Activated gamma-delta T cell treated with anti-CD3 and anti-CD28 coated beads, Interleukin-2, amount 50 U/mL, for 16 hours (primary cell): Measurements from ENCODE around the gene ELAVL4.

Source experiments
- DNase-seq: peaks from one replicate; pipeline ENCODE4 v3.0.0-alpha.2; 2020; ENCODE audit warnings: low read depth

The ELAVL4 gene

DNA sequence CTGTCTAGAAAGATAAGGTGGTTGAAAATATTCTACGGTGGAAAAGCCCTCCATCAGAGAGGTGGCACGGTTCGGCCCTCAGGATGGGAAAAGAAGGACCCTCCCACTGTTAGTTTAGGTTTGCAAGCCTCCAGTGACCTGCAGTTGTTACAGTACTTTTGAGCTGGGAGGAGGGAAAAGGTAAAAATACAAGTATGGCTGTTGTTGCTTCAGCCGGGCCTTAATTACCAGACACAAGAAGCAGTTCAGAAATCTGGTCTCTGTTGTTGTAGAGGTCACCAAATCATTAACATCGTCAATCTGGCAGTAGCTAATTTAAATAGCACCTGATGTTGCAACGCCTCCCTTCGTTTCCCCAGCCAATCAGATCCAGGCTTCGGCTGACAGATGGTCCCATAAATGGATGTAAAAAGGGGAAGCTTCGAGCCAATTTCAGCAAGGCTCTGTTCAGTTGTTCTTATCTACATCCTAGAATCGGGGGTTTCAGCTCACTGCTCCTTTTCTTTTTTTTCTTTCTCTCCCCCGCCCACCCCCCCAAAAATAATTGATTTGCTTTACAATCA is at the start of gene ELAVL4:
Gene ELAVL4 (plus strand): TSS at position 424 of the 563 bp plus-strand sequence. CDS start 270 bp downstream, outside the sequence.
- DNase-seq, result no peak

GRCh38 chr1:50060279-50060678 is 48.4 kb upstream of the ELAVL4 start:
- DNase-seq, result no peak

DNA sequence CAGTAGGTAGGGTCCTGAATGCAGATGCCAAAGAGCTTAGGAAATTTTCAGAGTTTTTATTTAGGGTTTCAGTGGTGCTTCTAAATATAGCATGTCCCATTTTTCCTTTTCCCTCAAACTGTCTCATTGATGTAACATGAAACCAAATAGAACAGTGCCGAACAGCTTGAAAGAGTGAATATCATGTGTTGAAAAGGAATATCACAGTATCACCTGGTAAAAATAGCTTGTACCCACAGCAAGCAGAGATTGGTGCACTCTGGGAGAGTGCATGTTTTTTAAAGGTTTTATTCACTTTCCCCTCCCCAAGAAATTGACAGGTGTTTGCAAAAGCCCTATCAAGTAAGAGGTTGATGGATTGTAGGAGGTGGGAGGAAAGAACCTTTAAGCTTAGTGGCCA is 41.9 kb upstream of the ELAVL4 start:
- no peak for DNase-seq

DNA sequence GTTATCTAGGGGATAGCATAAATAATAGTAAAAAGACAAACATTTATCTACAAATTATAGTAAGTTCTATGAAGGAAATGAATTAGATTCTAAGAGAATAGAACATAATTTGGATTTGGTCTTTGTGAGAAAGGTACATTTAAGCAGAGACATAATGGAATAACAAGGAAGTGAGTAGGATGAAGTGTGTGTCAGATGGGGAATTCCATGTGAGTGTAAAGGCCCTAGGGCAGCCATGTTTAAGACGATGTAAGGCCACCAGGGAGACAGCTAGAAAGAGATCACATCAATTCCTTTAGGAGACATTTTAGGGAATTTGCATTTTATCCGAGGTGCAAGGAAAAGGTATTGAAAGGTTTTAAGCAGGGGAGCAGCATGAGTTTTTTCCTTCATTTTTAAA is 33.8 kb upstream of the ELAVL4 start:
- DNase-seq, result no peak

GRCh38 chr1:50077273-50077672 is 31.4 kb upstream of the ELAVL4 start:
- no peak for DNase-seq

DNA sequence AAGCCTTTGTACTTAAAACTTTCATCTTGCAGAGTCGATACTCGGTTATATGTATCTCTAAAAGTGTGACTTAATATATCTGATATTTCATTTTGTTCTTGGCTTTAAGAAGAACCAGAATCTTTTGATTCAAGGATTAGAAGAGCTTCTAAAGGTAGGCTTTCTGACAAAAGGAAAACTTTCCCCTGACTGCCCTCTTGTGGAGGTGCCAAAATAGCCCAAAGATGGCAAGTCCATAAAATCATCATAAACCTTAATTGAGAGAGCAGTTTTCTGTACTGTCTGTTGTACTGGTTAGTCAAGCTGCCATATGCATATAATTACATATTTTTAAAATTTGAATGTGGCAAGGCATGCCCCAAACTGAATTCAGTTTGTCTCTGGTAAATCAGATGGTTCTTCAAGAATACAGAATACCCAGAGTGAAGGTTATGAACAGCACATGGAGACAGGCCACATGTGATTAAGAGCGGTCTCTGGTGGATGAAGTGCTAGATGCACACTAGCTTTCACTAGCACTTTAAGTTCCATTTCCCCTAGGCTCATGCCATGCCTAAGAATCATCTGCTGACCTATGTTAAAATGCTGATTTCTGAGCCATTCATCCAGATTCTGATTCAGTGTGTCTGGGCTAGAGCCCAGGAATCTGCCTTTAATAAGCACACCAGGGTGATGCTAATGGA is 27.7 kb upstream of the ELAVL4 start:
- DNase-seq, result no peak

GRCh38 chr1:50084389-50084788 is 24.3 kb upstream of the ELAVL4 start:
- DNase-seq, result no peak

GRCh38 chr1:50091068-50091467 is 17.7 kb upstream of the ELAVL4 start:
- DNase-seq, result no peak

DNA sequence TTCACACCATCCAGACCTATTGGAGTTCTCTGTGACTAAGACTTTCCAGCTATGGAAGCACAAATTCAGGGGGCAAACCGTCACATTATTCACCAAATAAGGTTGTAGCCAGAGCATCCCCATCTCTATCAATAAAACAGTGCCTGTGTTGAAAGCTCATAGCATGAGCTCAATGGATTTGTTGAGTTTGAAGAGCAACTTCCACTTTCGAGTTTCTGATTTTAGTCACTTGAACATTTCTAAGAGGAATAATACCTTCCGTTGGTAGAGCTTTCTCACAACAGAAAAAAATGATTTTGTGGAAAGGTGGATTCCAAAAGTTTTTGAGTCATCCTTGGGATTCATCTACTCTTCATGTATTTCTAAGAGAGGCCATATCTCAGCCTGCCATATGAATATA is 13.0 kb upstream of the ELAVL4 start:
- DNase-seq, result no peak

DNA sequence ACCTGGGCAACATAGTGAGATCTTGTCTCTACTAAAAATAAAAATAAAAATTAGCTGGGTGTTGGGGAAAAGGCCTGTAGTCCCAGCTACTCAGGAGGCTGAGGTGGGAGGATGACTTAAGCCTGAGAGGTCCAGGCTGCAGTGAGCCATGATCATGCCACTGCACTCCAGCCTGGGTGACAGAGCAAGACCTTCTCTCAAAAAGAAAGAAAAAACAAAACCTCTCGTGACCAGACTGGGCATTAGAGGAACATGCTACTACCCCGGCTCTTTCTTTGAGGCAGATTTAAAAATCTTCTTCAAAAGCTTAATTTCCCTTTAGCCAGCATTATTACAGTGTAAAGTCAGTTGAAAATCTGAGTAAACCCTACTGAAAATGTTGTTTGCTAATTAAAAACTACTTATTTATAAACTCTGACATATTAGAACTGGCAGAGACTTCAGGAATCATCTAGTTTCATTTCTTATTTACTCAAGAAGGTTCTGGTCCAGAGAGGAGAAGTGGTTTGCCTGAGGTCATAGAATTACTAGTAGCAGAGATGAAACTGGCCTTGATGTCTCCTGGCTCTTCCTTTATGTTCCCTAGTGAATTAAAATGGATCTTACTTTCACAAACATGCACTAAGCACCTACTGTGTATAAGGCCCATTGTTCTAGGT is 11.6 kb upstream of the ELAVL4 start:
- DNase-seq, result no peak

GRCh38 chr1:50097791-50098190 is 10.9 kb upstream of the ELAVL4 start:
- no peak for DNase-seq

DNA sequence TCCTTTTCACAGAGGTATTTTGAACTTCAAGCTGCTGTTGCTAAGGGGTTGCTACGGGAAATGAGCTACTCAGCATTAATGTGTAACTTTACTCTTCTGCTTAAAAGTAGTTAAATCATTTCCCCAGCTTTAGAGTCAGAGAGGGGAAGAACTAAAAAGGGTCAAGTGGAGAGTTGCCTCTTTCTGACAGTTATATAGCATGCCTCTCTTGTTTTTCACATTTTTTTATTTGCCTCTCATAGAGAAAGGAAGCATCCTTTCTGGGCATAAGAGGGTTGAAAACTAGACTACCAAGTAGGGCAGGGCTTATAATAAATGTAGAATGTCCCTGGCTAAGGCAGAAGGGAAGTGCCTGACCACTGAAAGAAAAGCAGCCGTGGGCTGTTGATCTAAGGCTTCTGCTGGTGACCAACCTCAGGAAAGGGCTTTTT is 10.1 kb upstream of the ELAVL4 start:
- DNase-seq, result no peak

DNA sequence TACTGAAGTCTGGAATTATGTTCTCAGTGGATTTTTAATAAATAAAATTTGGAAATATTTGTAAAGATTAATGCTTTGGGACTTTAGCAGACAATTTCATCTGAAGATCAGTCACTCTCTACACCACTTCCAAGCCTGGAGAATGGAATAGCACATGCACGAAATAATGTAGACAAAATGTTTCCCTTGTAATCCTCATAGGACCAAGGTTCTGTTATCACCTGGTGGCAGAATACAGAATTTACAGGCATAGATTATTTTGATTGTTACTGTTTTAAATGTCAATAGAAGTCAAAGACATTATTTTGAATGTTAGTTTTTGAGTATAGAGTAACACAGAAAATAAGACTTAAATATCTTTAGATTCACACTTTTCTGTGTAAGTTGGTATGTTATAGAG is 9.1 kb upstream of the ELAVL4 start:
- DNase-seq, result no peak

GRCh38 chr1:50103615-50104081 is 5.1 kb upstream of the ELAVL4 start:
- no peak for DNase-seq

GRCh38 chr1:50105433-50105832 is 3.3 kb upstream of the ELAVL4 start:
- no peak for DNase-seq

DNA sequence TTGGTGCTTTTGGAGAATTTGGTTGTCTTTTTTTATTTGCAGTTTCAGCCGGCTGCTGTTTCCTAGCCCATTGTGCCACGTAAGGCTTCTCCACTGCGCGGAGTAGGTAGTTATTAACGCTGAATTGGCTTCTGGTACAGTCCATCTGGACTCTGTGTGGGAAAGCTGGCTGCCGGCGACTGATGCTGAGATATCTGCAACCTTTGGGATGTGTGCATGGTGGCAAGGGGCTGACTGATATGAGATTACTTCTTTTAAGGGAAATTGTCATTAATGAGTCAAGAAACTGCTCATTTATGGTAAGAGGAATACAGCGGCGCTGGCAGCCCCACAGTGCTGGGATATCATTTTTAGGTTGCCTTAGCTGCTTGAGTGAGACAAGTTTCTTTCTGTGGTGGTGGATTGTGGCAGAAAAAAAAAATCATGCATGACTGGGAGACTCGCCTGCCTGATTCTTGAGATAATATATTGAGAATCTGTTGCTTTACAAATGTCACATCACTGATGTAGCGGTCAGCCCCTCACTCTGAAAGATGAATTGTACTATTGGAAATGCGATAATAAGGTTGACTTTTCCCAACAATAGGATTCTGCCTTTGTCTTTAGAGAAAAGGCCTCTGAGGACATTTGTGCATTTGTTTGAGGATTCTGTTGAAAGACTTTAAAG is 2.5 kb upstream of the ELAVL4 start:
- DNase-seq, result no peak

GRCh38 chr1:50109116-50109515 is 396 bp downstream of the ELAVL4 start:
- no peak for DNase-seq

- DNase-seq, result no peak
Measured at GRCh38 chr1:50109647-50110075, 941 bp downstream of the ELAVL4 start.

- no peak for DNase-seq
Measured at GRCh38 chr1:50110151-50110550, 1.4 kb downstream of the ELAVL4 start.

DNA sequence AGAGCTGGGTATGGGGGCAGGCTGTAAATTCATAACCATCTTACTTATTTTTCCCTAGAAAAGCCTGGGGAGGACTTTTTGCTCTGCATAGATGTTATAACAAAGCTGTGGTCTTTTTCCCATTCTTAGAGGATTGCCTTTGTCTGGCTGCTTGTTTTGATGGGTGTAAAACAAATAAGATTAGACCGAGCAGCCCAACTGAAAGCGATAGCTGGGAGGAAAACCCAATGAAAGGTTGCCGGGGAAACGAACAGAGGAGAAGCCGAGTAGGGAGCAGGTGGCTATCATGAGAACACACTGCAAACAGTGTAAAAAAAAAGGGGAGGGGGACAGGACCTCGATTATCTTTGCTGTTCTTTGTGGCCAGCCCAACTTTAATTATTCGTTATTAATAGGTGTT is 1.9 kb downstream of the ELAVL4 start:
- DNase-seq, result no peak

DNA sequence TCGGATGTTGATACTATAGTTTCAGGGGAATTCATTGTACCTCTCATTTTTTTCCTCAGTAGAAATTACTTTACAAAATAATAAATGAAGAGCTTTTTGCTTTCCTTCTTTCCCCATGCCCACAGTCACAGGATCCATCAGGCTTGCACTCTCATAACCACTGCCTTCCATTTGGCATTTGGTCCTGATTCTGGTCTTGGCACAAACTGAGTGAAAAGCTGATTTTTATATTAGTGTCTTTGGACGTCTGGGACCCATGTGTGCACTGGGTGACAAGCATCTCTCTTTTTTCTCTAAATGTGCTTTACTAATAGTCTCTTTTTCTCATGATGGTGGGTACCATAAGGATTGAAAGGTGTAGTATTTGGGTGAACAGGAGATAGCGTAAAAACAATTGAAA is 2.8 kb downstream of the ELAVL4 start:
- DNase-seq, result no peak

DNA sequence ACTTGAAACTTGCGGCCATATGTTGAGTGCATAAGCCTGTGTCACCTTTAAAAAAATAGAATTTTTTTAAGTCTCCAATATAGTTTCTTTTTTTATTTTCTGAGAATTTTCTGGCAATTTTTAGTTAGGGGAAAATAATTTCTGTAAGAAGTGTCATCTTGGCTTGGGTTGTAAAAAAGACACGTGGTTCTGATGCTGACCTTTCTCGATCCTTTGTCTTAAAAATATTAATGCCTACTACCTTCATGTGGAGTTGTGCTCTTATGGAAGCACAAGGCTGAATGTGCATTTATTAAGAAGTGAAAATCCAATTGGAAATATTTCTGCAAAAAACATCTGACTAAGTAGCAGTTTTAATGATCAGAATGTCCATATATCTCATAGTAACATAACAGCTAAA is 3.5 kb downstream of the ELAVL4 start:
- no peak for DNase-seq

DNA sequence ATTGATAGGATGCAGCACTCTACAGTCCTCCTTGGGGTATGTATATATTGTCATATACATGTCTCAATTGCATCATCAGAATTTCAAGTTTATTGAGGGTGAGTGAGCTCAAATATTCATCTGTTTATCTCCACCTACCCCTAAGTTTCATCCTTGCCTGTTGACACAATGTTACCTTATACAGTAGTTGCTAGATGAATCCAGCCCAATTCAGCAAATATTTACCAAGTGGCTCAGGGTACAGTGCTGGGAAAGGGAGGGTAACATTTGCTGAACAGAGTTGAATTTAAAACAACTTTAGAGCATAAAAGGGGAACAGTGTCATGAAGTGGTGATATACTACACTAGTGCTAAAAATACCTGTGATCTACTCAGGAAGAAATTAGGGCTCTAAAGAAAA is 14.4 kb downstream of the ELAVL4 start:
- DNase-seq, result no peak
